GM21717 (cell line): ENCODE measurements around the gene TNFRSF19.
"Not testable (repeated sequence)": the region's sequence is repeated elsewhere in the genome, so short reads cannot be mapped to it uniquely, and the experiment has no call there.

Experiments used
- ATAC-seq: cut with Tn5 transposase; IDR thresholded peaks from one replicate; pipeline ENCODE4 v1.9.1; 2021; ENCODE audit warnings: mild to moderate bottlenecking, moderate library complexity; ENCODE audit not compliant: unreplicated experiment

The TNFRSF19 gene

DNA sequence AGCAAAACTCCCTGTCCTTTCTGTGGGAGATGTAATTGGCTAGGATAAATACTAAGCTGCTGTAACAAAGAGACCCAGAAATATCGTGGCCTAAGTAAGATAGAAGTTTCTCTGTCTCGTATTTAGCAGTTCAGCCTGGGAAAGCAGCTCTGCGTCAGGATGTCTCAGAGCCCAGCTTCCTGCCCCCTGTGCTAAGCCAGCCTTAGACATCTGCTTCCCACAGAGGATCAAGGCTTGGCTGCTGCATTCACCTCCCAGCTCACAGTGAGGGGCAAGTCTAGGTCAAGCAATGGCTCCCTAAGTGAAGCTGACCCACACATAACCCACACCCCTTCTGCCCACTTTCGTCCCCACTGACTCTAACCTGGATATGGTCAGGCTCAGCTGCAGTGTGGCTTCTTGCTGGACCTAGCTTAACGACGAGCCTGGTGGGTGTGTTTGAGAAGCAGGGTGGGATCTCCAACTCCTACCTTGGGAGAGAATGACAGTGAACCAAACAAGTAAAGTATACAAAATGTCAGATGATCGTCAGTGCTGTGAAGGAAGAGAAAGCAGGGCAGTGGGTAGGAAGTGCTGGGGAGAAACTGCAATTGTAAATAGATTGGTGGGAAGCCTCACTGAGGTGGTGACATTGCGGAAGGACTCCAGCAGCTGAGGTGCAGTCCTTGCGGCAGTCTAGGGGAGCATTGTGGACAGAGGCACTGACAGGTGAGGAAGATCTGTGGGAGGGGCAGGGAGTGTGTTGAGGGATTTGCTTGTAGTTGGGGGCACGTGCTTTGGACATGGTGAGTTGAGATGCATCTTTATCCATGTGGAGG, 82.9 kb downstream of the TNFRSF19 start:
- no peak for ATAC-seq

DNA sequence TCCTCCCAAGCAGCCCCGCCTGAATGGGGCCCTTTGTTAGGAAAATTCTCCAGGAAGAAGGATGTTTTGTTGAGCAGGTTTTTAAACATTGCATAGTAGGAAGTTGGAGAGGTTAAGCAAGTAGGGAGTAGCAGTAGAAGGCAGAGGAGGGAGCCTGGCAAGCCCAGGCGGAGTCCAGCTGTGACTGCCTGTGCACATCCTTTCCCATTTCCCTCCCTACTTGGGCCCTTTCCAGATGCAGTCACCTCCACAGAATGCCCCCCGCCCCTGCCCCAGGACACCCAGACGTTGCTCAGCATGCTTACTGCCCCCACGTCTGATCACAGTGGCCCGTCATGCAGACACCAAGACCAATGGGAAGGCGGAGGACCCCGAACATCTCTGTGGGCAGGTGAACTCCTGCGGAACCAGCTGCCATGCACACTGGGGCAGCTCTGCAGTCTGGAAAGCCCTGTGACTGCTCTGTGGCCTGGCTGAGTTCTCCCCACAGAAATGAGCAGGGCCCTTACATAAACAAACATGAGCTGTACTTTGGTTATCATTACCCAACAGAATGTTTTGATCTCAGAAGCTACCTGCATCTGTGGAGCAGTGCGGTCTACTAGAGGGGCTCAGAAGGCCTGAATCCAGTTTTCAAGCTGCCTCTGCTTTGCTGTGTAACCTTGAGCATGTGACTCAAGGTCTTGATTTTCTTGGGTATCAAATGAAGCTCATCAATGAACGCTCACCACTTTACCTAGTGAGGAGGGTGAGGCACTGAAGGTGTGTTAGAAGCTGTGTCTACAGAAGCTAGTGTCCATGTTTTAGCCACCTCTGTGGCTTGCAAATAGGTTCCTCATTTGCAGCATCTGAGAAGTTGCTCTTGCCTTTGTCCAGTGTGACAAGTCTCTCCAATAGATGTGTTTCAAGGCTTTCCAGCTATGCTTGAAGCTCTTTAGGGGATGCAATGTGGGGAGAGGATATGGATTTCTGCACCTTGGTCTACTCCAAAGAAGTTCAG, 84.2 kb downstream of the TNFRSF19 start:
- ATAC-seq: no peak

DNA sequence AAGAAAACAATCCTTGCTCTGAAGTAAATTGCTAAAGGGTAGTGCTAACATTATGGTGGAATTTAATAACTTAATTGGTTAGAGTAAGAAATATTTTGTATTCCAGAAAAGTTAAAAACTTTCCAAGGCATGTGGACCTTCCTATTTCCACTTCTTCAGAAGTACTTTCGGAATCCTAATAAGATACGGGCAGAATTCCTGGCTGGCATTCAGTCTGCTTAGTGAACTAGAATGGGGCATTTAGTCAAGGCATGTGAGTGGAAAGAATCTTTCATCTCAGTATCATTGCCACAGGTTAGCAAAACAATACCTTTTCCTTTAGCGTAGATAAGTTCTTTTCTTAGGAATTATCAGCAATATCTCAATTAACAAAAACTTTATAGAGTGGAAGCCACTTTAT, 85.1 kb downstream of the TNFRSF19 start:
- no peak for ATAC-seq

DNA sequence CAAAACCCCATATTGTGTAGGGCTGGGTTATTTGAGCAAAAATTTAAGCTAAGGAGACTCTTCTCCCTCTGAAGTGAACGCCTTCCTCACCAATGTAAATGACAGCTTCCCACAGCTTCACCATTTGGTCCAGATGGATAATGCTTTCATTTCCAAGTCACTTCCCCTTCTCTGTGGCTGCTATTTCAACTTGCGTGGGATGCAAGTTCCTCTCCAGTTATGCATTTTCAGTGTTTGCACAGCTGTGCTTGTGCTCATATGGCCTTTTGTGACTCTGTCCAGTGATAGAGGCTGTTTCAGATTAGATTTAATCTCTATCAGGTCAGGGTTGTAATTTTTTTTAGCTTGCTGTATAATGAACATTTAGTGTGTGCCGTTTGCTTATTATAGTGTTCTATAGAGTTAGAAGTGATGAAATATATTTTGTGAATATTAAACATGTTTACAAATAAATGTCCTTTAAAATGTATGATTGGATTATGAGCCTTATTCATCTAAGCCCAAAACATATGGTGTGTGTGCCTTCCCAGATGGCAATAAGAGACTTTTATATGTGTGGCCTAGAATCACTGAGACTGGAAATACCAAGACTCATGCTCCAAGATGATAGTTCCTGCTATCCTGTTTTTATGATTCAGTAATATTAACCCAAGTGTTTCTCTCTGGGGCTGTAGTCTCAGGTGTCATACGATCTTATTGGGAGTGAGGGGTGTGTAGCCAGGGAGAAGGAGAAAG, 86.6 kb downstream of the TNFRSF19 start:
- no peak for ATAC-seq

DNA sequence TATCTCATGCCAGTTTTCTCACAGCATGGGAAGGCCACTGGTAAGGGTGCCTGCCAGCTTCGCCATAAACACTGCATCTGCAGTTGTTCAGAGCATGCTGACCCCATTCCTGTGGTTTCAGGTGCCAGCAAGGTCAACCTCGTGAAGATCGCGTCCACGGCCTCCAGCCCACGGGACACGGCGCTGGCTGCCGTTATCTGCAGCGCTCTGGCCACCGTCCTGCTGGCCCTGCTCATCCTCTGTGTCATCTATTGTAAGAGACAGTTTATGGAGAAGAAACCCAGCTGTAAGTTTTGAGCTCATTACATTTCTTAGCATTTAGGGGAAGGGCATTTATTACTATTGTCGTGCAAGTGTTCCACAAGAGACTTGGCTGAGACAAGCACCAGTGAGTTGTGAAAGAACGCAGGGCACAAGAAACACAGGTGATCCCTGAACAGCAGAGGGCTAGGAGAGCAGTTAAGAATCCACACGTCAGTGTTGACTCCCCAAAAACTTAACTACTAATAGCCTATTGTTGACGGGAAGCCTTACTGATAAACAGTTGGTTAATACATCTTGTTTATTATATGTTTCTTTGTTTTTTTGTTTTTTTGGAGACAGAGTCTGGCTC, 88.8 kb downstream of the TNFRSF19 start:
- ATAC-seq: no peak

DNA sequence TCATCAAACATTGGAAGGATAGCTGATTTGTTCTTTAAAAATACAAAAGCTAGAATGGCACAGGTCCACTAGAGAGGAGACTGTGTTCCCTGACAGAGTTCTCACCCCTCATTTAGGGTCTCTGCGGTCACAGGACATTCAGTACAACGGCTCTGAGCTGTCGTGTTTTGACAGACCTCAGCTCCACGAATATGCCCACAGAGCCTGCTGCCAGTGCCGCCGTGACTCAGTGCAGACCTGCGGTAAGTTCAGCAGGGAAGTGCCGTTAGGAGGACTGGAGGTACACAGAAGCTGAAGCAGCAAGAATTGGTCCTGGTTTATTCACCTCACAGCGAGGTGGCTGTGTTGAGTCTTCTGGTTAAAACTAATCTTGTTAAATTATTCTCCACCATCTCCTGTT, 90.0 kb downstream of the TNFRSF19 start:
- ATAC-seq: no peak

DNA sequence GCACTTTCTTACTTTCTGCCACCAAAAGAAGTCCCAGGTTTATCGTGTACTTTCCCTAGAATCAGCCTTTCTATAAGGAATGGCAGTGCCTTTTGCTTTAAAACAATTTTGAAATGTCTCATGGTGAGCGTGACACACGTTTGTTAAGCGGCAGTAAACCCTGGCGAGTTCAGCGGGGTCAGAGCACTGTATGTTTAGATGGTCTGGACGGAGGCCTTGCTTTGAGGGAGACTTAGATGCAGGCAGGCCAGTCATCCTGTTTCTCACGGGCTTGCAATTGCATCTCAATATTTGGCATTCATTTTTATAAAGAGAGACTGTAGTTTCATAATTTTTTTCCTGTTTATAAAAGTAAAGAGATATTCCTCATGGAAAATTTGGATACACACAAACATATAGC, 96.4 kb downstream of the TNFRSF19 start:
- no peak for ATAC-seq

DNA sequence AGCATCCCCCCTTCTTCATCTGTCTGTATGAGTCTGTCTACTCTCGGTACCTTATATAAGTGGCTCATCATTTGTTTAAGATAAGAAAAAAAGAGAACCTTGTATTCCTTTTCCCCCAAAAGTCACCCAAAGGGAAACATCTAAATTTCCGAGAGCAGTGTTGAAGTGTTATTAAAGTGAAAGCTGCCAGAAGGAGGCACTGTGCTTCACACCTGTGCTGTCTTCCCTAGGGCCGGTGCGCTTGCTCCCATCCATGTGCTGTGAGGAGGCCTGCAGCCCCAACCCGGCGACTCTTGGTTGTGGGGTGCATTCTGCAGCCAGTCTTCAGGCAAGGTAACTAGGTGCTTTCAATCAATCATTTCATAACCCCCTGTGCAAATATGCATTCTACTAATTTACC, 97.5 kb downstream of the TNFRSF19 start:
- no peak for ATAC-seq

DNA sequence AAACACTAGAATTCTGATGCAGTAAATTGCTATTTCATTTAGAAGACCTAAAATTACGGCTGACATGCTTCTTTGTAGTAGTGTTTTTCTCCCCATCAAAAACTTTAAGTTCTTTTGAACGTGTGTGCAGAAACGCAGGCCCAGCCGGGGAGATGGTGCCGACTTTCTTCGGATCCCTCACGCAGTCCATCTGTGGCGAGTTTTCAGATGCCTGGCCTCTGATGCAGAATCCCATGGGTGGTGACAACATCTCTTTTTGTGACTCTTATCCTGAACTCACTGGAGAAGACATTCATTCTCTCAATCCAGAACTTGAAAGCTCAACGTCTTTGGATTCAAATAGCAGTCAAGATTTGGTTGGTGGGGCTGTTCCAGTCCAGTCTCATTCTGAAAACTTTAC, 98.3 kb downstream of the TNFRSF19 start:
- ATAC-seq: no peak

DNA sequence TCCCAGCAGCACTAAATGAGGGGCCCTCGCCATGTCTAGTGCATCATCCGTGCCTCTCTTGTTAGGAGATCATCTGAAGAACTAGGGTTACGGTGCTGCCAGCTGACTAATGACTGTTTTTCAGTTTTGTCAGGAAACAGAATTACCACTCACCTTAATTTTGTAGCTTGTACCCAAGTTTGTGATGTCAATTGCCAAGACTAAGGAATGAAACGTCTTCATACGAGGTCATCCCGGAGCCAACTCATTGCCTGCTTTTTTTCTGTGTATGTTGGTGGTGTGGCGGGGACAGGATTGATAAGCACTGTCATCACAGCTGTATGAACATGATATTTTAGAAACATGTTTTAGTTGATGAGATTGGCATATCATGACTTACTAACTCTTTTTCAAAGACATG, 100.6 kb downstream of the TNFRSF19 start:
- ATAC-seq: no peak

DNA sequence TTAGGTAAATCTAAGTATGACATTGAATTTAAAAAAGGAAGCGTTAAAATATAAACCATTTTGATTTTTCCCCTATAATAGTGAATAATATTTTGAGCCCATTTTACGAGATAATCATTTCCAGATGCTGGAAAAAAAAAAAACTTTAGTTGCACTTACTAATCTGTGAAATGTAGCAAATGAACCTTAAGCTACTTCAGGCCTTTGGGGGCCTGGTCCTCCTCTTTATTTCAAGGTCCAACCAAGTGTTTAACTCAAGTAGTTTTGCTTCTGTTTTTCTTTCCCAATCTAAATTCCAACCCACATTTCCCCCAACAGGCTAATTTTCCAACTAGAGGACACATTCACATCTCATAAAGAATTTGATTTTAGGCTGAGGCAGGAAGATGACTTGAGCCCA, 101.2 kb downstream of the TNFRSF19 start:
- ATAC-seq: no peak

DNA sequence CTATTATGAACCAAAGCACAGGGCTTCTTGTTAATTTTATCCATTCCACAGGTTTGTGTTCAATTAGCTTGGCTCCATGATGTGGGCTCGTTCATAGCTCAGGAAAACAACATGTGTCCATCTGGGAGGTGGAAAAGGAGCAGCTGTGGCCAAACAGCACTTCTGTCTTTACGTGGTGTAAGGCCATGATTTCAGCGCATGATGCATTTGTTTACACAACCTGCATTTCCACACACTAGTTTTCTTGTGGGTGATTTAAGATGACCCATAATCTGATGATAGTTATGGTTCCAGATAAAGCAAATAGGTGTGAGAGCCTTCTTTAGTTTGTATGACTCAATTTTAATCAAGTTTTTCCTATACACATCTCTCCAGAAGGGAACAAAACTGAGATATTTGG, 101.7 kb downstream of the TNFRSF19 start:
- no peak for ATAC-seq

DNA sequence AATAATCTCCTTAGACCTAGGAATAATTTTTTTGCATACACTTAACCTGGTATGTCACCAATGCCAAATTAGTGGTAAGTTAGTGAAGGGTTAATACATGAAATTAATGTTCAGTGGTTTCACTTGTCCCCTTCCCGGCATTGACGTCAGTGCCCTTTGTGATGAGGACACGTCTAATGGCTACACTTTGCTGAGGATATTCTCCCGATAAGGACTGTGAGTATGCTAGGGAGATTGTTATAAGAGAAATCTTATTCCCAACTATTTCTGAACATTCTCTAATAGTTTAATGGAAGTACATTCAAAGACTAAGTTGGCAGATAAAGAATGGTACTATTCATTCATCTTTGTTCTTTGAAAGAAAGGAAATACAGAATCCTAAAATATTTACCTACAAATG, 102.4 kb downstream of the TNFRSF19 start:
- ATAC-seq: no peak

DNA sequence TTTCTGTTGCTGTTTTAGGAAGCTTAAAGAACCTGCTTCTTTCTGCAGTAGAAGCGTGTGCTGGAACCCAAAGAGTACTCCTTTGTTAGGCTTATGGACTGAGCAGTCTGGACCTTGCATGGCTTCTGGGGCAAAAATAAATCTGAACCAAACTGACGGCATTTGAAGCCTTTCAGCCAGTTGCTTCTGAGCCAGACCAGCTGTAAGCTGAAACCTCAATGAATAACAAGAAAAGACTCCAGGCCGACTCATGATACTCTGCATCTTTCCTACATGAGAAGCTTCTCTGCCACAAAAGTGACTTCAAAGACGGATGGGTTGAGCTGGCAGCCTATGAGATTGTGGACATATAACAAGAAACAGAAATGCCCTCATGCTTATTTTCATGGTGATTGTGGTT, 103.1 kb downstream of the TNFRSF19 start:
- ATAC-seq: no peak

DNA sequence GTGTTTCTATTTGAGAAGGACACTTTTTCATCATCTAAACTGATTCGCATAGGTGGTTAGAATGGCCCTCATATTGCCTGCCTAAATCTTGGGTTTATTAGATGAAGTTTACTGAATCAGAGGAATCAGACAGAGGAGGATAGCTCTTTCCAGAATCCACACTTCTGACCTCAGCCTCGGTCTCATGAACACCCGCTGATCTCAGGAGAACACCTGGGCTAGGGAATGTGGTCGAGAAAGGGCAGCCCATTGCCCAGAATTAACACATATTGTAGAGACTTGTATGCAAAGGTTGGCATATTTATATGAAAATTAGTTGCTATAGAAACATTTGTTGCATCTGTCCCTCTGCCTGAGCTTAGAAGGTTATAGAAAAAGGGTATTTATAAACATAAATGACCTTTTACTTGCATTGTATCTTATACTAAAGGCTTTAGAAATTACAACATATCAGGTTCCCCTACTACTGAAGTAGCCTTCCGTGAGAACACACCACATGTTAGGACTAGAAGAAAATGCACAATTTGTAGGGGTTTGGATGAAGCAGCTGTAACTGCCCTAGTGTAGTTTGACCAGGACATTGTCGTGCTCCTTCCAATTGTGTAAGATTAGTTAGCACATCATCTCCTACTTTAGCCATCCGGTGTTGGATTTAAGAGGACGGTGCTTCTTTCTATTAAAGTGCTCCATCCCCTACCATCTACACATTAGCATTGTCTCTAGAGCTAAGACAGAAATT, 103.8 kb downstream of the TNFRSF19 start:
- ATAC-seq: no peak

DNA sequence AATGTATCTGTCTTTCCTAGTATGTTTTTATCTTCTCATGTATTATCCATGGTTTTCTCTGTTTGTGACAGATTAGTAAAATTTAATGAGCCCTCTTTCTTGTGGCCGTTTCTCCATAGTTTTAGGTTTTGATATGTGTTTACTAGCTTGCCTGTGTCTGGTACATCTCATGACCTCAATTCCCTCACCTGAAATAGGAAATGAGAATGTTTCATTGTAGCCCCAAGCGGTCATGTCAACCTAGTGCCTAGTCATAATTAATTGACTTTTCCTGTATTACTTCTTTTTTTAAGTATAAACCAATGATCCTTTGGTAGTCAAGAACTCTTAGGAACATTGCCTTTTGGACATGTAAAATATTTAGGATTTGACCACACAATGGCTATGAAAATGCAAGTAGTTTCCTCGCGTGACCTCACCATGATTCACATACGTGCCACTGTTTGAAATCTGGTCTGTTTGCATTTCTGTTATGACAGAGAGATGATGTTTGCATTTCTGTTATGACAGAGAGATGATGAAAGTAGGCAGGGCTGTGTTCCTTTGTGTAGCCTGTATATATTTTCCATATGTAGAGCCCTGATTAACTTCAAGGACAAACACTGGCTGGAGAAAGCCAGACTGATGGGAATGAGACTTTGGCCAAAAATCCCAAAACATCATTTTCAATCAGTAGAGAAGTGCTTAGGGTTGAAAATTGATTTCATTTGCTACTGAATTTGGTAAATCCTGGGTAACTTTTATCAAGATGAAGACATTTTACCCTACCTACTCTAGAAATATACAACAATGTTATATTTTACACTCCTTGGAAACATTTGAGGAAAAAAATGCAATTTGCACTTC, 104.8 kb downstream of the TNFRSF19 start:
- ATAC-seq: no peak

DNA sequence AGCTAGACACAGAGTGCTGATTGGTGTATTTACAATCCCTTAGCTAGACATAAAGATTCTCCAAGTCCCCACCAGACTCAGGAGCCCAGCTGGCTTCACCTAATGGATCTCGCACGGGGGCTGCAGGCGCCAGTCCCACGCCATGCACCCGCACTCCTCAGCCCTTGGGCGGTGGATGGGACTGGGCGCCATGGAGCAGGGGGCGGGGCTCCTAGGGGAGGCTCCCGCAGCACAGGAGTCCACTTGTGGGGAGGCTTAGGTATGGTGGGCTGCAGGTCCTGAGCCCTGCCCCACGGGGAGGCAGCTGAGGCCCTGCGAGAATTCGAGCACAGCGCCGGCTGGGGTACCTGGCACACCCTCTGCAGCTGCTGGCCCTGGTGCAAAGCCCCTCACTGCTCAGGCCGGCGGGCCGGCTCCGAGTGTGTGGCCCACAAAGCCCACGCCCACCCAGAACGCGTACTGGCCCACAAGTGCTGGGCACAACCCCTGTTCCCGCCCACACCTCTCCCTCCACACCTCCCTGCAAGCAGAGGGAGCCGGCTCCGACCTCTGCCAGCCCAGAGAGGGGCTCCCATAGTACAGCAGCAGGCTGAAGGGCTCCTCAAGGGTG, 107.6 kb downstream of the TNFRSF19 start:
- ATAC-seq: not testable (repeated sequence)

DNA sequence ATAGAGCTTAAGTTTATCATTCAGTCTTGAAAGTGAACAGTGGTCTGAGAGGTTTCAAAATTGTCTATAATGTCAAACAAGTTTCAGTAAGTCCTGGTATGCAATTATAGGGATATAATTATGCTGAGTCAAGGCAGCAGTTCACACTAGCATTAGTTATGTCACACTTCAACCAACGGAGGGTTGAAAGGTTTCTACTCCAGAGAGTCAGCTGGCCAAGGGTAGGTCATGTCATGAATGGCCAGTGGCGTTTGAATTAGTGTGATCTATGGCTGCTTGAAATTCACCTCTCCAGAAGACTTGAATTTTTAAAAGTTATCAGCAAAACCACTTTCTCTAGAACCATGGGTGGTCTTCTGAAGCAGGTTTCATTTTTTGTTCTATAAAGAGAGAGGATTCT, 108.6 kb downstream of the TNFRSF19 start:
- no peak for ATAC-seq

DNA sequence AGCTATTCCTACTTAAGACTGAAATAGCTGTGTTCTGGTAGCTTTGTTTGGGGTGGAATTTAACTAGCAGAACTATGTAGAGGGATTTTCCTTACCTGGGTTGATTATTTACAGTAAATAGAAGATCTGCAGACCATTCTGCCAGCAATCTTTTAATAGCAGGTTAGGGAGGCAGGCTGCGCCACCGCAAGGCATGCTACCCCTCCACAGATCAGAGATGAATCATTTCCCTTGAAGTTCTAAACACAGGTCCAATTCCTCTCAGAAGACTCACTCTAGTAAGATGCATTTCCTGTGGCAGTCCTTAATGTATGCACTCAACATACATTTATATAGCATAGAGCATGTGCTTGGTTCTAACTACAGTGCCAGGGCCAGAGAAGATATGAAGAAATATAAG, 109.0 kb downstream of the TNFRSF19 start:
- no peak for ATAC-seq
